ENCODE measurements around the gene SIPA1L3. TPM values are rescaled to one million over a fixed set of nuclear protein-coding genes. Genes with fewer than 3 reads are reported as not detected.
A peak's percentile ranks its signal among the peaks of the same experiment; 100 is the strongest.
"Not testable (repeated sequence)": the region's sequence is repeated elsewhere in the genome, so short reads cannot be mapped to it uniquely, and the experiment has no call there.

The SIPA1L3 gene
- total RNA-seq, 2 donors from 2014 or later = 13.2 to 13.9 TPM

- intact Hi-C loops (cut with DNase I) = loop anchor here (5.0 to 10.0 kb wide), 3 partner anchors 94 to 424 kb away; no protein-coding TSS in a partner anchor
- no peak for DNase-seq (ENCODE audit: low spot score)
These were observed 887 bp downstream of the SIPA1L3 start for GRCh38 chr19:37907735-37908455.

- DNase-seq (ENCODE audit: low spot score) = no peak
- intact Hi-C loops (cut with DNase I) = loop anchor here (5.0 to 10.0 kb wide), 4 partner anchors 93 to 423 kb away; partner anchors contain the start of gene DPF1 (in 1 of the 2)
These were observed 2.7 kb downstream of the SIPA1L3 start for GRCh38 chr19:37909661-37910199.

GRCh38 chr19:37914908-37915307 lies 7.9 kb downstream of the SIPA1L3 start:
- DNase-seq (ENCODE audit: low spot score) = no peak
- intact Hi-C loops (cut with DNase I) = loop anchor here in 1 of 2 donors (10.0 kb wide), 1 partner anchor 310 kb away; the partner anchor contains the start of gene DPF1

GRCh38 chr19:37920591-37921450 lies 13.8 kb downstream of the SIPA1L3 start:
- DNase-seq (ENCODE audit: low spot score) = no peak
- intact Hi-C loops (cut with DNase I) = no loop called here

GRCh38 chr19:37924573-37924972 lies 17.6 kb downstream of the SIPA1L3 start:
- intact Hi-C loops (cut with DNase I); DNase-seq (ENCODE audit: low spot score): not testable (repeated sequence)

- DNase-seq (ENCODE audit: low spot score) = no peak
- intact Hi-C loops (cut with DNase I) = loop anchor here in 1 of 2 donors (5.0 kb wide), 1 partner anchor 1788 kb away; no protein-coding TSS in a partner anchor
These were observed 18.2 kb downstream of the SIPA1L3 start for GRCh38 chr19:37925212-37925611.

- DNase-seq (ENCODE audit: low spot score) = no peak
- intact Hi-C loops (cut with DNase I) = loop anchor here in 1 of 2 donors (5.0 kb wide), 1 partner anchor 1789 kb away; no protein-coding TSS in a partner anchor
These were observed 19.2 kb downstream of the SIPA1L3 start for GRCh38 chr19:37926255-37926654.

- intact Hi-C loops (cut with DNase I) = loop anchor here in 1 of 2 donors (5.0 kb wide), 1 partner anchor 1789 kb away; no protein-coding TSS in a partner anchor
These were observed 19.7 kb downstream of the SIPA1L3 start for GRCh38 chr19:37926711-37927110.

GRCh38 chr19:37928527-37929286 lies 21.7 kb downstream of the SIPA1L3 start:
- intact Hi-C loops (cut with DNase I) = loop anchor here in 1 of 2 donors (5.0 kb wide), 1 partner anchor 1791 kb away; no protein-coding TSS in a partner anchor
- DNase-seq (ENCODE audit: low spot score) = no peak

More at GRCh38 chr19:37926711-37927110, 19.7 kb downstream of the SIPA1L3 start:
- DNase-seq (ENCODE audit: low spot score) = no peak

- DNase-seq (ENCODE audit: low spot score) = no peak
- intact Hi-C loops (cut with DNase I) = loop anchor here in 1 of 2 donors (5.0 kb wide), 1 partner anchor 1792 kb away; no protein-coding TSS in a partner anchor
These were observed 22.4 kb downstream of the SIPA1L3 start for GRCh38 chr19:37929355-37929923.

- intact Hi-C loops (cut with DNase I) = loop anchor here in 1 of 2 donors (5.0 kb wide), 1 partner anchor 52 kb away; no protein-coding TSS in a partner anchor
- DNase-seq (ENCODE audit: low spot score) = no peak
These were observed 23.4 kb downstream of the SIPA1L3 start for GRCh38 chr19:37930416-37930815.

- intact Hi-C loops (cut with DNase I) = loop anchor here in 1 of 2 donors (5.0 kb wide), 1 partner anchor 50 kb away; no protein-coding TSS in a partner anchor
- peak; percentile 86 for DNase-seq (ENCODE audit: low spot score)
These were observed 25.1 kb downstream of the SIPA1L3 start for GRCh38 chr19:37931881-37932655.

- DNase-seq (ENCODE audit: low spot score) = no peak
- intact Hi-C loops (cut with DNase I) = loop anchor here in 1 of 2 donors (5.0 kb wide), 1 partner anchor 49 kb away; no protein-coding TSS in a partner anchor
These were observed 26.3 kb downstream of the SIPA1L3 start for GRCh38 chr19:37932985-37933936.

- intact Hi-C loops (cut with DNase I) = loop anchor here in 1 of 2 donors (5.0 kb wide), 1 partner anchor 48 kb away; no protein-coding TSS in a partner anchor
- no peak for DNase-seq (ENCODE audit: low spot score)
These were observed 26.9 kb downstream of the SIPA1L3 start for GRCh38 chr19:37933937-37934358.

GRCh38 chr19:37935341-37935740 lies 28.3 kb downstream of the SIPA1L3 start:
- intact Hi-C loops (cut with DNase I) = no loop called here
- DNase-seq (ENCODE audit: low spot score) = no peak

GRCh38 chr19:37936166-37936565 lies 29.2 kb downstream of the SIPA1L3 start:
- intact Hi-C loops (cut with DNase I) = no loop called here
- DNase-seq (ENCODE audit: low spot score) = no peak
